Left kidney (tissue), 2 donors: ENCODE data around the gene ACTR1A. TPM values are rescaled to one million over a fixed set of nuclear protein-coding genes. Genes with fewer than 3 reads are reported as not detected.
A peak's percentile ranks its signal among the peaks of the same experiment; 100 is the strongest.

Experiments
- DNase-seq: peaks from one replicate; pipeline ENCODE4 v3.0.0-alpha.2; 2013
- polyA plus RNA-seq: library from polyadenylated mRNA; unstranded; fragments of 120-200 nt; gene quantifications from one replicate; pipeline ENCODE4 v1.2.1, GENCODE V29; 2013; ENCODE audit not compliant: insufficient read length

ACTR1A gene
- polyA plus RNA-seq, 1 donor, result 81.0 TPM

DNA sequence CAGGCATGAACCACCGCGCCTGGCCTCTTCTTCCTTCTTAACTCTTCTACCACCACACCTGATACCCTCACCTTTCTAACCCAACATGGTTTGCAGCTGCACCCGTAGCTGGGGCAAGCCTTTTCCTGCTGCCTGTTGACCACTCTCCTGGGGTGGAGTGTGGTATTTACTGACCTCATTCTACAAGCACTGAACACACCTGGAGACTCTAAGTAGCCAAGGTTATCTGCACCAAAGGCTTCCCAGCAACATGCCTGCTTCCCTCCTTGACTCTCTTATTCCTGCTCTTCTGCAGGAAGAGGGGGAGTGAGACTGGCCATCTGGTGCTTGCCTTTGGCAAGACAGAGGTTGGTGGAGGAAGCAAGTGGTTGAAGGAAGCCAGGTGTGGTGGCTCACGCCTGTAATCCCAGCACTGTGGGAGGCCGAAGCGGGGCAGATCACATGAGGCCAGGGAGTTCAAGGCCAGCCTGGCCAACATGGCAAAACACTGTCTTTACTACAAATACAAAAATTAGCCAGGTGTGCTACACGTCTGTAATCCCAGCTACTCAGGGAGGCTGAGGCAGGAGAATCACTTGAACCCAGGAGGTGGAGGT, 10.1 kb downstream of the ACTR1A start:
- no peak for DNase-seq

DNA sequence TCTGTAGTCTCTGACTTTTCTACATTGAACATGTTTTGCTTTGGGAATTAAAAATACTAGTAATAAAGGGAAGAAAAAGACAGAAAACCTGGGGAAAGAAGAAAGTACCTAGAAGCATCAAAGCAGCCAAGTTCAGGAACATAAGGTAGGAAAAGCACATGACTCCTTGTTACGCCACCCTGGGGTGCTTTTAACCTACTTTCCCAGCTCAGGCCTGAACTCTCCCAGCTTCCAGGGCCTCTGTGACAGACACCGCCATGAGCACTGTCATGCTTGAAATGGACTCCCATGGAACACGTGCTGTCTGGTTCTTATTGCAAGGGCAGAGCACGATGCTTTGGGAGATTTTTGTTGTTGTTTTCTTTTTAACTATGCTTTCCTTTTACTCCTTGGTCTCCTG, 11.4 kb downstream of the ACTR1A start:
- no peak for DNase-seq

DNA sequence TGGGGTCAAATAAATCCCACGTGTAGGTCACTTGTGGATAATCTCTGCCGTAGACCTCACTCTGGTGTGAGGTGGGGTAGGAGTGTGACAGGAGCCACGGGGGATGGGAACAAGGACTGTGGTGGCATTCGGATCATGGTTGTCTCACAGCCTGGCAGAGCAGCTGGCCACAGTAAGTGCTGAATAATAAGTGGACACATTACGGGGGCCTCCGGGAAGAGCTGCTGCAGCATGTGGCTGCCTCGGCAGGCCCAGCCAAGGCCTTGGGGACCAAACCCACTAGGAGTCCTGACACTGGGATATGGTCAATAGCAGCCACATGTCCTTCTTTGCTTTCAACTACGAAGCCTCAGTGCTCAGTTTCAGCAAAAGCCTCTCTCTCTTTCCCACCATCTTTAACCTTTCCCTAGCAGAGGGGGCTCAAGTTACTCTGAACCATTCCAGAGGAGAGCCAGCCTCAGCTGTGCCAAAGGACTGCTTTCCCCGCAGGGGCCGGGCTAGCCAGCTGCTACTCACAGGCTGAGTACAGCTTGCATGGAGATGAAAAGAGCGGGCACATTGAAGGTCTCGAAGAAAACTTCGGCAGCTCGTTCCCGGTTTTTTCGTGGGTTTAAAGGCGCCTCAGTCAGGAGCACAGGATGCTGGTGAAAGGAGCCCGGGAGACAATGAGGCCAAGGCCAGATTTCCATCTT, 17.3 kb downstream of the ACTR1A start:
- no peak for DNase-seq

DNA sequence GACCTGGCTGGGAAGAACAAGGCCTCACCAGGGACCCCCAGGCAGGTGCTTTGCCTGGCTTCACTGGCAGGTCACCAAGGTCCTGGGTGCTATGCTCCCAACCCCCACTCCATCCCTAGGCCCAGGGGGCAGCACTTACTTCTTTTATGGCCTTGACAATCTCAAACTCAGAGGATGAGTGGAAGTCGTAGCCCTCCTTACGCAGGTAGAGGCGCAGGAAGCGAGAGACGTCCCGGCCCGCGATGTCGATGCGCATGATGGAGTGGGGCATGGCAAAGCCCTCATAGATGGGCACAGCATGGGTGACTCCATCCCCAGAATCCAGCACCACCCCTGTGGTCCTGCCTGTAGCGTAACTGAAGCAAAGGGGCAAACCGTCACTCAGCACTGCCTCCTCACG, 18.5 kb downstream of the ACTR1A start:
- no peak for DNase-seq

DNA sequence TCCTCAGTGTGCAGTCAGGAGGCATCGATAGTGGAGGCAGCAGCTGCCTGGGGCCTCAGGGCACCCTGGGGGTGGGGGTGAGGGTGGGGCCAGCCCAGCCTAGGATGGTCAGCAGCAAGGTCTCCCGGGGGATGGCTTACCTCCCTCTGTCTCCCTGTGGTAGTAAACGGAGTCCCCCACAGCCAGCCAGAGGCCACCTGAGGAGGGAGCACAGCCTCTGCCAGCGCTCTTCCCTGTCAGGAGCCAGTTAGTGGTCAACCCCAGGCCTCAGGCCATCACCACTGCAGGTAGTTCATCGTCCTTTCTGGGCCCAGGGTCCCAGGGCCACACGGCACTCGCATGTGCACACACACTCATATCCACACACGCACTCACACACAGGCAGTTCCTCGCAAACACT, 22.1 kb downstream of the ACTR1A start:
- no peak for DNase-seq

DNA sequence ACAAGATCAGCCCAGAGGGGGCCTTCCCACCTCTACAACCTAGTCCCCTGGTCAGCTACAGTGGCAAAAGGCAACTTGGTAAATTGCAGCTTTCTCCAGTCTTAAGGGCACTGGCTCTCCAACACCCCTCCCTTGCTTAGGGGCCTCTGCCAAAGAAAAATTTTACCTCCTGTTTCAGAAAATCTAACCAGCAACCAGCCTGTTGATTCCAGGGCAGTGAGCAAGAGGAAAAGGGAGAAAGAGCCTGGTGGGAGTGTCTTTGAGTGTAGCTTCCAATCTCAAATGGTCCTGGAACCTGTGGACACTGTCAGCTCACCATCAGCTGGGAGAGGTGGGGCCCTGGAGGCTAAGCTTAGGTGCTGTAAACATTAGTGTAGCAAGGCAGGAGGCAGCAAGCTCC, 22.9 kb downstream of the ACTR1A start:
- DNase-seq, result no peak

DNA sequence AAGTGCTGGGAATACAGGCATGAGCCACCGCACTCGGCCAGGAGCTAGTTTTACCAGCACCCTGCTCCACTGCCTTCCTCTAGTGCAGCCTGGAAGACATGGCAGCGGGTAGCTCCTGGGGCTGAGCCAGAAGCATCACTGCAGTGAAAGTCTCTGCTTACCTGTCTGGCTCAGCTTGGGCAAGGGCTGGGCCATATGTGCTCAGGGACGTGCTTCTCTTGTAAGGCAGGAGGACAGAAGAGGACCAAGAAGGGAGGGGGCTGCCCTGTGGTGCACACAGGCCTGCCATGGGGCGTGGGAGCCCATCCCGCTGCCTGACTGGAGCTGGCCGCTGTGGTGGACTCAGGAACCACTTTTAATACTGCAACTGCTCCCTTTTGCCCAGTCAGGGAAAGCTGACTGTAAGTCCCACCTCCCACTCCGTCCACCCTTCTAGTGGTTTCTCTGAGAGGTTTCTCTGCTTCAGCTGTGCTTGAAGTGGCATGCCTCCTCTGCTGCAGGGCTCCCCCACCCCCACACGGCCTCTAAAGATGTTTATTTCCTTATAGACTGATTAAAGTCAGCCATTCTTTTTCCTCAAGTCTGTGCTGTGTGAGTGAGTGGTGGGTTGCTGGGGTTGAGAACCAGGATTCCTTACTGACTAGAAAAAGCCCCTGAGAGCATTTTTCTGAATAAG, 25.9 kb downstream of the ACTR1A start:
- DNase-seq, result no peak

DNA sequence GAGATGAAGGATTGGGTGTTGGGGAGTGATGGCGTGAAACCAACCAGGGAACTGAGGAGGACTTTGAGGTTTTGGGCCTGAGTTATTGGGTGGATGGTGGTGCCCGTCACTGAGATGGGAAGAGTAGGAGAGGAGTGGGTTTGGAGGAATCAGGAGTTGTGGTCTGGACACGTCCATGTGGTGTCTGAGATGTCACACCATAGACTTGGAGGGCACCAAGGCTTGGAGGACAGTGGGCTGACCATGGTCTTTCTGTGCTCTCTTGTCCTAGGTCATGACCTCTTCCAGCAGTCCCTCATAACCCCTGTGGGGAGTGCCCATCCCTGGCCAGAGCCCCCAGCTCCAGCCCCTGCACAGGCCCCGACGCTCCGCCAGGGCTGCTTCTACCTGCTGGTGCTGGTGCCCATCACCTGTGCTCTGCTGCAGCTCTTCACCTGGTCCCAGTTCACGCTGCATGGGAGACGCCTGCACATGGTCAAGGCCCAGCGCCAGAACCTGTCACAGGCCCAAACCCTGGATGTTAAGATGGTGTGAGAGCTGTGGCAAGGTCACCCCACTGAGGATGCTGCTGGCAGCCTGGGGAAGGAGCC, 27.0 kb downstream of the ACTR1A start:
- no peak for DNase-seq

DNA sequence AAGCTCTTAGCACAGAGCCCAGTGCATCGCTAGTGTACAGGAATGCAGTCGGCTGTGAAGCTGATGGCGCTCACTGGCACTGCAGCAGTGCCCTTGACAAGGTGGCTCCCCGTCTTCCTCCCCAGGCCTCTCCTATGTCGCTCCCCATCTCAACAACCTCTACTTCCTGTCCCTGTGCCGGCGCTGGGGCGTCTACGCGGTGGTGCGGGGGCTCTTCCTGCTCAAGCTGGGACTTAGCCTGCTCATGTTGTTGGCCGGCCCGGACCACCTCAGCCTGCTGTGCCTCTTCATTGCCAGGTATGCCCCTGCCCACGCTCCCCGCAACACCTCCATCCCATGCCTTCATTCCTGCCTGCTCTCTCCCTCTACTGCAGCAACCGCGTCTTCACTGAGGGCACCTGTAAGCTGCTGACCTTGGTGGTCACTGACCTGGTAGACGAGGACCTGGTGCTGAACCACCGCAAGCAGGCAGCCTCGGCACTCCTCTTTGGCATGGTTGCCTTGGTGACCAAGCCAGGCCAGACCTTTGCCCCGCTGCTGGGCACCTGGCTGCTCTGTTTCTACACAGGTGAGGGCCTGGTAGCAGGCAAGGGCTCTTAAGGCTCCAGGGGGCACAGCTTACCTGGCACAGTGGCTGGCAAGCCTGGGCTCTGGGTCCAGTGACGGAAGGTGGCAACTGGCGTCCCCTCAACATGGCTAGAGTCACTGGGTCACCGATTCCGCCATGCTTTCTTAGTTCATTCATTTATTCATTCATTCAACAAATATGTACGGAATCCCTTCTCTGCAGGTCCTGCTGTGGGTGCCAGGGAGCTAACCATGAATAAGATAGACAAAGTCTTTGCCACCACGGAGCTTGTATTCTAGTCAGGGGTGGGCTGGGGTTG, 28.8 kb downstream of the ACTR1A start:
- no peak for DNase-seq

DNA sequence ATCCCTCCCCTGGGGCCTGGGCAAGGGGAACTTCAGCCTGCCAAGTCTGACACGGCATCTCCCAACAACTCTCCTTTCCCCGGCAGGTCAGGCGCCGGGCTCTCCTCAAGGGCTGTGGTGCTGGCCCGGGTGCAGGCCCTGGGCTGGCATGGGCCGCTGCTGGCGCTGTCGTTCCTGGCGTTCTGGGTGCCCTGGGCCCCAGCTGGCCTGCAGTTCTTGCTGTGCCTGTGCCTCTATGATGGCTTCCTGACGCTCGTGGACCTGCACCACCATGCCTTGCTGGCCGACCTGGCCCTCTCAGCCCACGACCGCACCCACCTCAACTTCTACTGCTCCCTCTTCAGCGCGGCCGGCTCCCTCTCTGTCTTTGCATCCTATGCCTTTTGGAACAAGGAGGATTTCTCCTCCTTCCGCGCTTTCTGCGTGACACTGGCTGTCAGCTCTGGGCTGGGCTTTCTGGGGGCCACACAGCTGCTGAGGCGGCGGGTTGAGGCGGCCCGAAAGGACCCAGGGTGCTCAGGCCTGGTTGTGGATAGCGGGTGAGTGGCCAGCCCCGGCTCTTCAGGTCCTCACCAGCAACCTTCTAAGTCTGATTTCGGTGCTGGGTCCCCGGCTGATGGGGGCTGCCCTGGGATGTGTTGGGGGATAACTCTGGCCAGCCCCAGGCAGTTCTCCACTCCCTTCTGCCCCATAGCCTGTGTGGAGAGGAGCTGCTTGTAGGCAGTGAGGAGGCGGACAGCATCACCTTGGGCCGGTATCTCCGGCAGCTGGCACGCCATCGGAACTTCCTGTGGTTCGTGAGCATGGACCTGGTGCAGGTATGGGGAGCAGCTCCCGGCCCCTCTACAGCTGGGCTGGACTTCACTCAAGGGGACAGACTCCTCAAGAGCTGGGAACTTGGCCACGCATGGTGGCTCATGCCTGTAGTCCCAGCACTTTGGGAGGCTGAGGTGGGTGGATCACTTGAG, 31.6 kb downstream of the ACTR1A start:
- no peak for DNase-seq

DNA sequence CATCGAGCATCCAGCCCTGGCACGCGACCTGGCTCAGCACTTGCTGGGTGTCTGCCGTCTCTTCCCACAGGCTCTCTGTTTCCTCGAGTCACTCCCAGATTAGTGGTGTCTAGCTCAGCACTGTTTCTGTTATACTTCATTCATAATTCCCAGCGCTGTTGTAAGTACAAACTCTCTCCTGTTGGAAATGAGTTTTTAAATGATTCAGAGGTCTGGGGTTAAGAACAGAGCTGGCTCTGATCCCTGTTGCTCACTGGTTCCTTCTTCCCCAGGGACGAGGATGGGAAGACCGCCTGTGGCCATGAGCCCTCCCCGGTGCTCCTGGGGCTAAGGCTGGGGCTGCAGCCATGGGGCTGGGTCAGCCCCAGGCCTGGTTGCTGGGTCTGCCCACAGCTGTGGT, 33.8 kb downstream of the ACTR1A start:
- DNase-seq, result no peak

DNA sequence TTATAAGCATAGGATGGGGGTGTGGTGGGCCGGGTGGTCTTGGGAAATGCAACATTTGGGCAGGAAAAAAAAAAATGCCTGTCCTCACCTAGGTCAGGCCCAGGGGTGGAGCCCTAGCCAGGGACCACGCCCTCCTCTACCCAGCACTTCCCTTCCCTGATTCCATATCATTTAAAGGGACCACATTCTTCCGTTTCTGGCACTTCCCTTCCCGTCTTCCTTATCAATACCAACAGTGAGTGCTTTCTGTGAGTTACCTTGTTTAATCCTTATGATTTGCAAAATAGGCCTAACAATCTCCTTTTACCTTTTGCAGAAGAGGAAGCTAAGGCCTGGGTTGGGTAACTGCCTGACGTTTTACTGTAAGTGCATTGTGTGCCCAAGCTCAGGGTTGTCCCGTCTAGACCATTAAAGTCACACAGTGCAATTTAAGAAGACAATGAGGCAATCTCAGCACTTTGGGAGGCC, 34.5 kb downstream of the ACTR1A start:
- DNase-seq, result no peak

DNA sequence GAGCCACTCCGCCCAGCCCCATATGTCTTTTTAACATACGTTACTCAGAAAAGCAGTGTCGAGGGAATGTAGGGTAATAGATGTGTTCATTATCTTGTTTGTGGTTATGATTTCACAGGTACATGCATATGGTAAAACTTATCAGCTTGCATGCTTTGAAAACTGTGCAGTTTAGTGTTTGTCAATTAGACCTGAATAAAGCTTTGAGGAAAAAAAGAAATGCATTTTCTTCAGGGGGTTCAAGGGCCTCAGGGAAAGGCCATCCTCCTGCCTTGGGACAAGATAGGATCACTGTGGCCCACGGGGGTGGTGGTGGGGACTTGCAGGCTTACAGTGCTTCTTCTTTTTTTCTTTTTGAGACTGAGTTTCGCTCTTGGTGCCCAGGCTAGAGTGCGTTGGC, 35.2 kb downstream of the ACTR1A start:
- no peak for DNase-seq

DNA sequence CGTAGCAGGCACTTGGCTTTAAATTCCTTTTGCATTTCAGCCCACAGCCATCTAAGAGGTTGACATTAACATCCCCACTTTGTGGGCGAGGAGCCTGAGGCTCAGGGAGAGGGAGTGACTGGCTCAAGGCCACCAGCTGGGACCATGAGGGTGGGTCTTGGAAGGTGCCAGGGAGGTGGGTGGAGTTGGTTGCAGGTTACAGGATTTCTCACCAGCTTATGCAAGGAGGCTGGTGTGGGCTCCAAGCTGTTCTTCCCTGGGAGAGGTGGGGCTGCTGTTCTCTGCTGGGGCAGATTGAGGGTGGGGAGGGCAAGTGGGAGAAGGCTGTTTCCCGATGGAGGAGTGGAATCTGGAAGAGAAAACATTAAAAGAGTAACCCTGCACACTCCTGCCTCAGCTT, 37.0 kb downstream of the ACTR1A start:
- no peak for DNase-seq

DNA sequence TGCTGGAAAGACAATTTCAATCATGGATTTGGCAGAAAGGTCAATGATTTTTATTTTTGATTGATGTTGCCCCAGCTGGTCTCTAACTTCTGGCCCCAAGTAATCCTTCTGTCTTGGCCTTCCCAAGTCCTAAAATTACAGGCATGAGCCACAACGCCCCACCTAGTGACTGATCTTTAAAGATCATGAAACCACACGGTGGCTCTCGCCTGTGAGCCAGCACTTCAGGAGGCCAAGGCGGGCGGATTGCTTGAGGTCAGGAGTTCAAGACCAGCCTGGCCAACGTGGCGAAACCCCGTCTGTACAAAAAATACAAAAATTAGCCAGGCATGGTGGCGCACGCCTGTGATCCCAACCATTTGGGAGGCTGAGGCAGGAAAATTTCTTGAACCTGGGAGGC, 38.5 kb downstream of the ACTR1A start:
- DNase-seq, result no peak

DNA sequence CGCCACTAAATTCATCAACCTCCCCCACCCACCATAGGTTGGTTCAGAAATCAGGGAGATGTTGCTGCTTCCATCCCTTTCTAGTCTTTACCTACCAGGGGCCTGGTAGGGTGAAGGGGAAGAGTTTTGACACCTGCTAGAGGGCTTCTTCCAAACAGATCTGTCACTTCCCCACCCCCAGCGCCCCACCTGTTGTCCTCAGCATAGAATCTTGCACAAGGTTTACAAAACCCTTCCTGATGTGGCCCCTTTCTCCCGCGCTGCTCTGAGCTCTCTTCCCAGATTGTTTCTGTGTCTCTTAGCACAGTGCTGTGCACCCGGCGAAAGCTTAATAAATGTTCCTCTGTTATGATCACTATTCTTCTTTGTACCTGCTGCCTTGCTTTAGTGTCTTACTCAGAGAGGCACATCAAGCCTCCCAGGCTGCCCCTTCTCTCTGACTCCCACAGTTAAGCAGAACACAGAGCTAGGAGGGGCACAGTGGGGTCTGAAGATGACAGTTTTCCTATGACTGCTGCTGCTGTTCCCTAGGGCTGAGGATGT, 39.9 kb downstream of the ACTR1A start:
- no peak for DNase-seq

DNA sequence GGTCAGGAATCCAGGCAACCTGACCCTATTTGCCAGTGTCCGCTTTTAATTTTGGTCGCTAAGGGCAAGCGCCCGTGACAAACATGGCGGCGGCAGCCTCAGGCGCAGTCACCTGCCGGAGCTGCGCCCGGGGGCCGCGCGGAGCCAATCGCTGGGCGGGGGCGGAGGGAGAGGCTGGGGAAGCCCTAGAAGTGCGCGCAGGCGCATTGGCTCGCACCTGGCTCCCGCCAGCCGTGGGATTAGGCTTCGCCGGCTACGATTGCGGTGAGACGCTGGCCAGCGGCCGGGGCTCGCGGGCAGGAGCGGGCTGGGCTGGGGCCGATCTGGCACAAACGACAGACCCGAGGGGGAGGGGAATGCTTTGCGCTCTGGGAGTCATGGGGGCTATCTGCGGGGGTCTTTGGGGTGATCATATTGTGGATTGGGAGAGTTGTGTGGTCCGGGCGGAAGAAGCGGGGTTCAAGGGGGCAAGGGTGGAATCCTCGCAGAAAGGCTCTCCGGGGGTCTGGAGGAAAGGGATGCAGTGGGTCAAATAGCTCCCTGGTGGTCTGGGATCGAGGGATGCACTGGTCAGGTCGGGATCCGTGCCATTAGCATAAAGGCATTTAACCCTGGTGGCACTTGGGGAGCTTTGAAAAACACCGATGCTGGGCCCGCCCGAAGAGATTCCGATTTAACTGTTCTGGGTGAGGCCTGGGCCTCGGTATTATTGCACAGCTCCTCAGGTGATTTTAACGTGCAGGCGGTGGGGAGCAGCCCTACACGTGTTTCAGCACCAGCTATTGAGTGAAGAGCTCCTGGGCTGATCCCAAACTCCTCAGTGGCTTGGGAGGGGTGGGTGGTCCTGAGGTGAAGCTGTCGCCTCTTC, 41.1 kb downstream of the ACTR1A start:
- peak; percentile 89 for DNase-seq

DNA sequence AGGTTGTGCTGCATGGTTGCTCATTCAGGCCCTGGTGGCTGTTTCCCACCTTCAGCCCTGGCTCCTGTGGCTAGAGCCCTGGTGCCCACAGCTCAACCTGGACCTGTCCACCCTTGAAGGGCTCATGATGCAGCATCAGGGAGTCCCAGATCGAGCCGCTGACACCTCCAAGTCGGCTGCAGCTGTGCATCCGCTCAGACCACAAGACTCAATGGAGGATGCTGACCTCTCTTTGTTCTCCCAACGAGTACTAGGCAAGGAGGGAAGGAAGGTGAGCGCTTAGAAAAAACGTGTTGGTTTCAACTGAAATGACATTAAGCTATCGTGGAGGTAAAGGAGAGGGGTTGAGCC, 41.7 kb downstream of the ACTR1A start:
- no peak for DNase-seq

DNA sequence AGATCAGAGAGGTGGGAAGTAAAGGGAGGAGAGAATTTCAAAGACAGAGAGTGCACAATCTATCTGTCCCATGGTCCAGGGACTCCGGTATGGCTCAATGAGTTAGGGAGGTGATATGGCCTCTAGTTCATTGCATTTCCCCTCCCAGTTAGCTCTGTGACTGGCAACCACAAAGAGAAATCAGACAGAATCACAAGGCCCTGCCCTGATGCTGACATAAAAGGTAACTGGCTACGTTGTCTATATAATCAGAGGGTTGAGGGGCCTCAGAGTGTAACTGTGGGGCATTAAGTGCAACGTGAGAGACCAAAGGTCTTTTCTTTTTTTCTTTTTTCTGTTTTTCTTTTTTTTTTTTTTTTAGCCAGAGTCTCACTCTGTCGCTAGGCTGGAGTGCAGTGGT, 43.9 kb downstream of the ACTR1A start:
- no peak for DNase-seq
